ENCODE data around the gene RIMBP2.

The RIMBP2 gene

GRCh38 chr12:130431176-130431575, 284.9 kb downstream of the RIMBP2 start:
- no peak for DNase-seq (ENCODE audit: low spot score)
- TF ChIP-seq CTCF (IDR thresholded peaks at IDR 0.05; ENCODE audit: borderline replicate concordance, control extremely low read depth, extremely low read depth, insufficient read depth, missing control alignments): no peak
- in situ Hi-C loops (cut with MboI; ENCODE audit: low sequenced_read_pairs, unreplicated experiment): no loop called here

GRCh38 chr12:130429656-130430505, 286.2 kb downstream of the RIMBP2 start:
- TF ChIP-seq CTCF (IDR thresholded peaks at IDR 0.05; ENCODE audit: borderline replicate concordance, control extremely low read depth, extremely low read depth, insufficient read depth, missing control alignments): no peak
- no peak for DNase-seq (ENCODE audit: low spot score)
- in situ Hi-C loops (cut with MboI; ENCODE audit: low sequenced_read_pairs, unreplicated experiment): no loop called here

GRCh38 chr12:130428116-130428515, 288.0 kb downstream of the RIMBP2 start:
- no peak for DNase-seq (ENCODE audit: low spot score)
- in situ Hi-C loops (cut with MboI; ENCODE audit: low sequenced_read_pairs, unreplicated experiment): no loop called here
- TF ChIP-seq CTCF (IDR thresholded peaks at IDR 0.05; ENCODE audit: borderline replicate concordance, control extremely low read depth, extremely low read depth, insufficient read depth, missing control alignments): no peak

GRCh38 chr12:130427381-130427887, 288.7 kb downstream of the RIMBP2 start:
- in situ Hi-C loops (cut with MboI; ENCODE audit: low sequenced_read_pairs, unreplicated experiment): no loop called here
- no peak for TF ChIP-seq CTCF (IDR thresholded peaks at IDR 0.05; ENCODE audit: borderline replicate concordance, control extremely low read depth, extremely low read depth, insufficient read depth, missing control alignments)
- DNase-seq (ENCODE audit: low spot score): no peak

GRCh38 chr12:130425698-130426245, 290.3 kb downstream of the RIMBP2 start:
- in situ Hi-C loops (cut with MboI; ENCODE audit: low sequenced_read_pairs, unreplicated experiment): no loop called here
- TF ChIP-seq CTCF (IDR thresholded peaks at IDR 0.05; ENCODE audit: borderline replicate concordance, control extremely low read depth, extremely low read depth, insufficient read depth, missing control alignments): no peak
- DNase-seq (ENCODE audit: low spot score): no peak

GRCh38 chr12:130424858-130425697, 291.0 kb downstream of the RIMBP2 start:
- no peak for TF ChIP-seq CTCF (IDR thresholded peaks at IDR 0.05; ENCODE audit: borderline replicate concordance, control extremely low read depth, extremely low read depth, insufficient read depth, missing control alignments)
- in situ Hi-C loops (cut with MboI; ENCODE audit: low sequenced_read_pairs, unreplicated experiment): no loop called here
- no peak for DNase-seq (ENCODE audit: low spot score)
